Measurements from ENCODE around the gene HIPK3.

- TF ChIP-seq CTCF (IDR thresholded peaks at IDR 0.05) (no peak), EP300 (IDR thresholded peaks at IDR 0.05) (no peak), POLR2A (IDR thresholded peaks at IDR 0.05; ENCODE audit: low read depth) (no peak), POLR2AphosphoS5 (IDR thresholded peaks at IDR 0.05) (no peak)
Measured at GRCh38 chr11:33256031-33256812, 959 bp upstream of the HIPK3 start.

Data from esophagus muscularis mucosa (tissue), 4 donors.